CD4-positive, CD25-positive, alpha-beta regulatory T cell (primary cell): ENCODE data around the gene MYRF. TPM values are rescaled to one million over a fixed set of nuclear protein-coding genes. Genes with fewer than 3 reads are reported as not detected.

Source experiments
- ATAC-seq, 2 donors: fragments of 150-1000 bp; cut with Tn5 transposase; one replicate each; pipeline ENCODE4 v1.10.0; 2021; ENCODE audit warnings: low read depth in 2 of 2, moderate number of reproducible peaks in 2 of 2, moderate library complexity in 1 of 2
- DNase-seq, 3 donors: peaks; one replicate each; pipeline versions ENCODE4 v3.0.0 to v3.0.0-alpha.2; 2012 to 2022; ENCODE audit warnings: mixed read lengths in 1 of 3
- H3K27ac ChIP-seq: one replicate; pipeline ENCODE4 v1.7.0; 2013; ENCODE audit warnings: mild to moderate bottlenecking, low read length; ENCODE audit not compliant: insufficient read depth, poor library complexity, severe bottlenecking
- H3K27me3 ChIP-seq: one replicate; pipeline ENCODE4 v1.7.0; 2013; ENCODE audit warnings: low read length; ENCODE audit not compliant: control insufficient read depth, insufficient read depth
- H3K36me3 ChIP-seq: one replicate; pipeline ENCODE4 v1.7.0; 2013; ENCODE audit warnings: mild to moderate bottlenecking, low read length, moderate library complexity; ENCODE audit not compliant: control insufficient read depth, insufficient read depth
- H3K4me1 ChIP-seq: 2 replicates; pipeline ENCODE4 v1.7.0; 2013; ENCODE audit warnings: mild to moderate bottlenecking, low read length; ENCODE audit not compliant: insufficient read depth, control insufficient read depth, poor library complexity, severe bottlenecking
- H3K4me3 ChIP-seq: one replicate; pipeline ENCODE4 v1.7.0; 2013; ENCODE audit warnings: low read depth, mild to moderate bottlenecking, low read length, moderate library complexity
- H3K9me3 ChIP-seq, 2 experiments: 1 replicate in 1 of 2; 2 replicates in 1 of 2; pipeline ENCODE4 v1.7.0; 2013; ENCODE audit warnings: low read length in 2 of 2, mild to moderate bottlenecking in 1 of 2, moderate library complexity in 1 of 2; ENCODE audit not compliant: control insufficient read depth in 2 of 2
- H3K27ac Mint-ChIP-seq, 3 donors: one replicate each; pipeline ENCODE4 v1.8.0; 2020 to 2022; ENCODE audit warnings: mild to moderate bottlenecking in 3 of 3, mixed read lengths in 3 of 3, moderate library complexity in 2 of 3
- H3K27me3 Mint-ChIP-seq: one replicate; pipeline ENCODE4 v1.8.0; 2022; ENCODE audit warnings: mild to moderate bottlenecking, mixed read lengths
- H3K36me3 Mint-ChIP-seq: one replicate; pipeline ENCODE4 v1.8.0; 2020; ENCODE audit warnings: mixed read lengths
- H3K4me1 Mint-ChIP-seq, 4 donors: one replicate each; pipeline ENCODE4 v1.8.0; 2020 to 2022; ENCODE audit warnings: mixed read lengths in 4 of 4, mild to moderate bottlenecking in 1 of 4
- H3K4me3 Mint-ChIP-seq, 4 donors: one replicate each; pipeline ENCODE4 v1.8.0; 2020 to 2022; ENCODE audit warnings: mild to moderate bottlenecking in 4 of 4, mixed read lengths in 4 of 4, moderate library complexity in 3 of 4
- H3K9me3 Mint-ChIP-seq, 7 donors: one replicate each; pipeline ENCODE4 v1.8.0; 2020 to 2022; ENCODE audit warnings: mixed read lengths in 7 of 7, mild to moderate bottlenecking in 3 of 7, moderate library complexity in 2 of 7
- polyA plus RNA-seq, 4 donors: library from polyadenylated mRNA; unstranded; fragments of 300-500 nt; fragmentation: Illumina TruSeq; gene quantifications; one replicate each; pipeline ENCODE4 v1.2.3, GENCODE V29; 2021
- total RNA-seq: library from RNA; stranded (reverse); gene quantifications from one replicate; pipeline ENCODE4 v1.2.3, GENCODE V29; 2022

MYRF gene
- total and polyA plus RNA-seq, 5 donors from 2014 or later: 0.20 to 0.74 (median 0.30) TPM; not detected in 2

DNA sequence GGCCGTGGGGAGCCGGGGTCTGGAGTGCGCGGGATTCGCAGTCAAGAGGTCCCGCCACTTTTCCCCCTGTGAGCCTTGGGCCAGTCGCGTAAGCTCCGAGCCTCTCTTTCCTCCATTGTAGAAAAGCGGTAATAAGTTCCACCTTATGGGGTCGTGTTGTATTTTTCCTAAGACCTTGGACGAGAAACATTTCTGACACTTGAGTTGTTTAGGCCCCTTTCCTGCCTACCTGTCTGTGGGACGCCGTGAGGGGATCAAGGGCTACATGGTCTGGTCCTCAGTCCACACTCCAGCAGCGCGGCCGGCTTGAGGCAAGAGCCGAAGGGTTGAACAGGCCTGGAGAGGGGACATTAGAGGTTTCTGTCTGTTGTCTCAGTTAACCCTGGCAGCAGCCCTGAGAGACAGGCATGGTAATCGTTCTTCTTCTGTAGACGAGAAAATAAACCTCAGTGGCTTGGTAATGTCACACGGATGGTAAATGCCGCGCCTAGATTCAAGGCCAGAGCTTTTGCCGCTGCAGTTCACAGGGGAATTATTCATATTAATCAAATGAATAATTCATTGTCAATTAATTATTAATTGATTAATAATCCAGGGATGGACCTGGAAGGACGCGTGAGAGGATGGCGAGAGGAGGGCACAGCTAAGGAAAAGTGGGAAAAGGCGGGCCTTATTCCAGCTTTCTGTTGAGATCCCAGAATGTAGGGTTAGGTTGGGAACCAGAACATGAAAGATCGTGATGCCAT, 40.8 kb downstream of the MYRF start:
- Histone ChIP-seq H3K4me3 (peak overlapping the region; percentile 93), H3K27me3 (no peaks in the 10 kb centered on the region), H3K27ac (peak overlapping the region; percentile 90), H3K36me3 (peaks cover 27% of the 10 kb centered on the region), H3K9me3 (no peaks in the 10 kb centered on the region), H3K4me1 (peaks cover 20% of the 10 kb centered on the region)
- peak overlapping the region; percentile 66 to 100 (median 99) for H3K27ac Mint-ChIP-seq
- H3K36me3 Mint-ChIP-seq: peaks cover 19% of the 10 kb centered on the region
- H3K9me3 Mint-ChIP-seq: no peaks in the 10 kb centered on the region
- H3K27me3 Mint-ChIP-seq: no peaks in the 10 kb centered on the region
- ATAC-seq (peak; percentile 9 to 22), DNase-seq (no peak)
- H3K4me1 Mint-ChIP-seq: peaks cover 16 to 54% (median 36%) of the 10 kb centered on the region in 4 donors
- peak overlapping the region; percentile 97 to 99 (median 99) for H3K4me3 Mint-ChIP-seq

DNA sequence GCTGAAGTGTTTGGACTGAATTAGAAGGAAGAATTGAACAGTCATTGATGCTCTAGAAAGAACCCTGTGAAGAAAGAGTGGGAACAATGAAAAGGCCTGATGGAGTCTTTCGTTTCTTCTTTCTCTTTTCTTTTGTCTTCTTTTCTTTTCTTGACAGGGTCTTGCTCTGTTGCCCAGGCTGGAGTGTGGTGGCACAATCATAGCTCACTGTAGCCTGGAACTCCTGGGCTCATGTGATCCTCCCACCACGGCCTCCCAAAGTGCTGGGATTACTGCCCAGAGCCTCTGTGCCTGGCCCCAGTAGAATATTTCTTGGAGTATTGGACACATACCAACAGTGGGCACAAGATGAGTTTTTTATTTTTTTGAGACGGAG, 41.4 kb downstream of the MYRF start:
- DNase-seq (no peak), ATAC-seq (no peak)
- Histone ChIP-seq H3K4me1 (peaks cover 20% of the 10 kb centered on the region), H3K27me3 (no peaks in the 10 kb centered on the region), H3K4me3 (peak overlapping the region; percentile 93), H3K27ac (no peak overlapping the region), H3K36me3 (peaks cover 23% of the 10 kb centered on the region), H3K9me3 (no peaks in the 10 kb centered on the region)
- H3K4me3 Mint-ChIP-seq: peak overlapping the region; percentile 63 to 99 (median 89)
- peak overlapping the region in 2 of 3 donors; percentile 99 to 100 for H3K27ac Mint-ChIP-seq
- no peaks in the 10 kb centered on the region for H3K9me3 Mint-ChIP-seq
- peaks cover 16 to 50% (median 36%) of the 10 kb centered on the region in 4 donors for H3K4me1 Mint-ChIP-seq
- peaks cover 15% of the 10 kb centered on the region for H3K36me3 Mint-ChIP-seq
- no peaks in the 10 kb centered on the region for H3K27me3 Mint-ChIP-seq

DNA sequence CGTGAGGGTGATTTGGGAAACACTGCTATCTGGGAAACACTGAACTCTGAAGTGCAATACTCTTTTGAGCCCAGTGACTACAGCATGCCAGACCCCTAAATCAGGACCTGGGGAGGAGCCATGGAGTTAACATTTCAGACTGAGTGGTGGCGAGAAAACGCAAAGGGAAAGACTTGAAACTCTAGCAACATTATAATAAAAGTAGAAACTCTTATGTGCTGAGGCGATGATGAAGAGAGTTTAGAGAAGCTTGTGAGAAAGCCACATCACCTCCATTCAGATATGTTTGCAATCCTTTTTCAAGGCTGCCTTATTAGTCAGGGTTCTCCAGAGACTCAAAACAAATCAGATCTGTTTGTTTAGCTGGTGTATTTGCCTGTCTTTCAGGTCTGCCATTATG, 42.1 kb downstream of the MYRF start:
- Mint-ChIP-seq H3K27ac (peak overlapping the region in 1 of 3 donors; percentile 52), H3K36me3 (peaks cover 10% of the 10 kb centered on the region), H3K9me3 (no peaks in the 10 kb centered on the region), H3K27me3 (no peaks in the 10 kb centered on the region), H3K4me3 (no peak overlapping the region), H3K4me1 (peaks cover 15 to 46% (median 33%) of the 10 kb centered on the region in 4 donors)
- Histone ChIP-seq H3K36me3 (peaks cover 15% of the 10 kb centered on the region), H3K27me3 (no peaks in the 10 kb centered on the region), H3K9me3 (no peaks in the 10 kb centered on the region), H3K4me1 (peaks cover 20% of the 10 kb centered on the region), H3K27ac (no peak overlapping the region), H3K4me3 (no peak overlapping the region)
- DNase-seq (no peak), ATAC-seq (no peak)

DNA sequence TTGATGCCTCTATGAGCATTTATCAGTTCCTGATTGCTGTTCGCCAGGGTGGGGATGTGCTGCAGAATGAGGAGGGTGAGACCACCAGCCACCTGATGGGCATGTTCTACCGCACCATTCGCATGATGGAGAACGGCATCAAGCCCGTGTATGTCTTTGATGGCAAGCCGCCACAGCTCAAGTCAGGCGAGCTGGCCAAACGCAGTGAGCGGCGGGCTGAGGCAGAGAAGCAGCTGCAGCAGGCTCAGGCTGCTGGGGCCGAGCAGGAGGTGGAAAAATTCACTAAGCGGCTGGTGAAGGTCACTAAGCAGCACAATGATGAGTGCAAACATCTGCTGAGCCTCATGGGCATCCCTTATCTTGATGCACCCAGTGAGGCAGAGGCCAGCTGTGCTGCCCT, 43.0 kb downstream of the MYRF start:
- Histone ChIP-seq H3K9me3 (no peaks in the 10 kb centered on the region), H3K36me3 (peaks cover 9% of the 10 kb centered on the region), H3K27me3 (no peaks in the 10 kb centered on the region), H3K27ac (no peak overlapping the region), H3K4me1 (peaks cover 20% of the 10 kb centered on the region), H3K4me3 (no peak overlapping the region)
- Mint-ChIP-seq H3K27me3 (no peaks in the 10 kb centered on the region), H3K4me3 (peak overlapping the region in 1 of 4 donors; percentile 61), H3K36me3 (peaks cover 8% of the 10 kb centered on the region), H3K9me3 (no peaks in the 10 kb centered on the region), H3K4me1 (peaks cover 14 to 42% (median 30%) of the 10 kb centered on the region in 4 donors), H3K27ac (no peak overlapping the region)
- ATAC-seq (no peak), DNase-seq (no peak)

DNA sequence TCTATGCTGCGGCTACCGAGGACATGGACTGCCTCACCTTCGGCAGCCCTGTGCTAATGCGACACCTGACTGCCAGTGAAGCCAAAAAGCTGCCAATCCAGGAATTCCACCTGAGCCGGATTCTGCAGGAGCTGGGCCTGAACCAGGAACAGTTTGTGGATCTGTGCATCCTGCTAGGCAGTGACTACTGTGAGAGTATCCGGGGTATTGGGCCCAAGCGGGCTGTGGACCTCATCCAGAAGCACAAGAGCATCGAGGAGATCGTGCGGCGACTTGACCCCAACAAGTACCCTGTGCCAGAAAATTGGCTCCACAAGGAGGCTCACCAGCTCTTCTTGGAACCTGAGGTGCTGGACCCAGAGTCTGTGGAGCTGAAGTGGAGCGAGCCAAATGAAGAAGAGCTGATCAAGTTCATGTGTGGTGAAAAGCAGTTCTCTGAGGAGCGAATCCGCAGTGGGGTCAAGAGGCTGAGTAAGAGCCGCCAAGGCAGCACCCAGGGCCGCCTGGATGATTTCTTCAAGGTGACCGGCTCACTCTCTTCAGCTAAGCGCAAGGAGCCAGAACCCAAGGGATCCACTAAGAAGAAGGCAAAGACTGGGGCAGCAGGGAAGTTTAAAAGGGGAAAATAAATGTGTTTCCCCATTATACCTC, 43.6 kb downstream of the MYRF start:
- ATAC-seq: no peak
- H3K27ac Mint-ChIP-seq: no peak overlapping the region

DNA sequence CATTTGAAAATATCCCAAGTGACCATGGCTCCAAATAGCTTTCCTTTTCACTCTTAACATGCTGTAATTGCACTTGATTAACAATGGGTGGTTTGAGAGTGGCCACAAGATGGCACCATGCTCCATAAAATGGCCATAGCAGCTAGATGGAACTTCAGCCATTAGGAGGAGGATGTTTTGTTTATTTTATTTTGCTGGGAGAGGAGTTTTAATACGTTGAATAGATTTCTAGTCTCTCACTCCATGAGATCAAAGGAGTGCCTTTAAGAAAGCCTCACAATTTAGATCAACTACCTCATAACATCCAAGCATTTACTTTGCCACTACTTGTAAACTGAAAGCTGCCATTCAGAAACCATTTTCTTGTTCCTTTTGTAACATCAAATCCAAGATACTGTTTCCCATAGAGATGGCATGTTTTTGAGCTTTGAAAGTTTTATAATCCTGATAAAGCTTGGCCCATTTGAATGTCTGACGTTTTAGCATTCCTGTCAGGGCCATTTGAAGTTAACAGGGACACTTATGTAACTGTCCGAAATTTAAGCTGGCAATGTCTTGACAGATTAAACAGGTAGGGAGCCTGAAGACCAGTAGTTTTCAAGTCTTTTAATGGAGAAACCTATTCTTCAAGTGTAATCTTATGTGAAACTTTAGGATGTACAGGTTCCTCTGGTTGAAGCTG, 45.0 kb downstream of the MYRF start:
- peaks cover 14% of the 10 kb centered on the region for H3K36me3 Mint-ChIP-seq
- H3K27me3 ChIP-seq: no peaks in the 10 kb centered on the region
- ATAC-seq: no peak
- DNase-seq: peak; percentile 59 to 85 (median 72)
- no peaks in the 10 kb centered on the region for H3K27me3 Mint-ChIP-seq
- H3K36me3 ChIP-seq: peaks cover 9% of the 10 kb centered on the region
- H3K4me1 Mint-ChIP-seq: peaks cover 5 to 24% (median 18%) of the 10 kb centered on the region in 4 donors
- H3K4me1 ChIP-seq: peaks cover 9% of the 10 kb centered on the region
- H3K9me3 ChIP-seq: no peaks in the 10 kb centered on the region
- no peak overlapping the region for H3K27ac ChIP-seq
- H3K4me3 ChIP-seq: peak overlapping the region; percentile 8
- peak overlapping the region in 2 of 4 donors; percentile 1 to 23 for H3K4me3 Mint-ChIP-seq
- H3K27ac Mint-ChIP-seq: peak overlapping the region in 2 of 3 donors; percentile 30 to 84
- no peaks in the 10 kb centered on the region for H3K9me3 Mint-ChIP-seq

More for the DNA sequence above, 43.6 kb downstream of the MYRF start:
- Mint-ChIP-seq H3K4me1 (peaks cover 12 to 37% (median 28%) of the 10 kb centered on the region in 4 donors), H3K4me3 (no peak overlapping the region), H3K27me3 (no peaks in the 10 kb centered on the region), H3K9me3 (no peaks in the 10 kb centered on the region), H3K36me3 (peaks cover 10% of the 10 kb centered on the region)
- Histone ChIP-seq H3K4me3 (no peak overlapping the region), H3K9me3 (no peaks in the 10 kb centered on the region), H3K27me3 (no peaks in the 10 kb centered on the region), H3K36me3 (peaks cover 9% of the 10 kb centered on the region), H3K27ac (no peak overlapping the region), H3K4me1 (peaks cover 20% of the 10 kb centered on the region)
- DNase-seq: no peak

DNA sequence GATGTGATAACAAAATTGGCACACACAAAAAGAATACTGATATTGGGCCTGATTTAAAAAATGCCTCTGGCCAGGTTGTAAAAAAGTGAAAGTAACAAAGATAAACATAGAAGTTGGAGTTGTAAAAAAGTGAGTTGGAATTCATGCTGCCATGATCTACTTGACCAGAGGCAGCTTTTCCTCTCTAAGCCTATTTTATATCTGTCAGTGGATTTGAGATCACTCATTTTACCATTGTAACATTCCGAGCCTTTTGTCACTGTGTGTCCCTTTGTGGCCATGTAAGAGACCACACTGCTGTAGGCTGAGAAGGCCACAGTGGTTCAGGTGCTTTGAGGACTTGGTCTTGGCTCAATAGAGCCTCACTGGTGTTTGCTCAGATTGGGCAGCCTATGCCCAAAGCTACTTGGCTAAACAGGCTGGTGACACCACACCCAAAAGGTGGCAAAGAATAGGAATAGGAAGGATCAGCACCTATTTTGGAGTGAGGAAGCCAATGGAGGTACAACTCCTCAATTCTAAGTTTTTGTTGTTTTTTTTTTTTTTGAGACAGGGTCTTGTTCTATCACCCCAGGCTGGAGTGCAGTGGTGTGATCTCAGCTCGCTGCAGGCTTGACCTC, 47.3 kb downstream of the MYRF start:
- Mint-ChIP-seq H3K9me3 (no peaks in the 10 kb centered on the region), H3K4me1 (peaks cover 5 to 11% (median 8%) of the 10 kb centered on the region in 4 donors), H3K27ac (no peak overlapping the region), H3K27me3 (no peaks in the 10 kb centered on the region), H3K4me3 (no peak overlapping the region), H3K36me3 (peaks cover 22% of the 10 kb centered on the region)
- Histone ChIP-seq H3K36me3 (peaks cover 9% of the 10 kb centered on the region), H3K27me3 (no peaks in the 10 kb centered on the region), H3K27ac (no peak overlapping the region), H3K4me1 (no peaks in the 10 kb centered on the region), H3K4me3 (no peak overlapping the region), H3K9me3 (no peaks in the 10 kb centered on the region)
- no peak for ATAC-seq
- DNase-seq: no peak
